ENCODE data around the gene FYB1. TPM values are rescaled to one million over a fixed set of nuclear protein-coding genes. Genes with fewer than 3 reads are reported as not detected.

Gene FYB1, protein sequence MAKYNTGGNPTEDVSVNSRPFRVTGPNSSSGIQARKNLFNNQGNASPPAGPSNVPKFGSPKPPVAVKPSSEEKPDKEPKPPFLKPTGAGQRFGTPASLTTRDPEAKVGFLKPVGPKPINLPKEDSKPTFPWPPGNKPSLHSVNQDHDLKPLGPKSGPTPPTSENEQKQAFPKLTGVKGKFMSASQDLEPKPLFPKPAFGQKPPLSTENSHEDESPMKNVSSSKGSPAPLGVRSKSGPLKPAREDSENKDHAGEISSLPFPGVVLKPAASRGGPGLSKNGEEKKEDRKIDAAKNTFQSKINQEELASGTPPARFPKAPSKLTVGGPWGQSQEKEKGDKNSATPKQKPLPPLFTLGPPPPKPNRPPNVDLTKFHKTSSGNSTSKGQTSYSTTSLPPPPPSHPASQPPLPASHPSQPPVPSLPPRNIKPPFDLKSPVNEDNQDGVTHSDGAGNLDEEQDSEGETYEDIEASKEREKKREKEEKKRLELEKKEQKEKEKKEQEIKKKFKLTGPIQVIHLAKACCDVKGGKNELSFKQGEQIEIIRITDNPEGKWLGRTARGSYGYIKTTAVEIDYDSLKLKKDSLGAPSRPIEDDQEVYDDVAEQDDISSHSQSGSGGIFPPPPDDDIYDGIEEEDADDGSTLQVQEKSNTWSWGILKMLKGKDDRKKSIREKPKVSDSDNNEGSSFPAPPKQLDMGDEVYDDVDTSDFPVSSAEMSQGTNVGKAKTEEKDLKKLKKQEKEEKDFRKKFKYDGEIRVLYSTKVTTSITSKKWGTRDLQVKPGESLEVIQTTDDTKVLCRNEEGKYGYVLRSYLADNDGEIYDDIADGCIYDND
- polyA plus RNA-seq (2011; rRNA removed) (0.01 TPM in 1 of 2 replicates, not detected in the other), polyA minus RNA-seq (2011; rRNA and poly(A)+ RNA removed) (not detected in 2 replicates)

DNA sequence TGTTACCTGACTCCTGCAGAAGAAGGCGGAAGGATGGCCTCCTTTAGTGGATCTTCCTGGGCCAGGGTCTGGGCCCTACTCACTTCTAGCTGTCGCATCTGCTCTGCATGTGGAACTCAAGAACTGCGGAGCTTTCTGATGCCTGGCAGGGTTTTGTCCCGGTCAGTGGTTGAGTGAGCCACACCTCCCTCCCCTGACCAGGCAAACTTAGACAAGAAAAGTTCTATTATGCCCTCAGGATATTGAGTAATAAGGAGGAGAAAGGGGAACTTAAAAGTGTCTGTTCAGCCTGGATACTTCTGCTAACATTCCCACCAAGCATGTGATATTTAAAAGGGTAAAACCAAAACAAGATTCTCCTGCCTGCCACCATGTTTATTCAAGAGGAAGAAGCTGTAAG lies at the start of gene FYB1:
FYB1 (minus strand) TSS at position 127 of the 400 bp plus-strand sequence. CDS start 16,603 bp downstream, outside the sequence.
- ChIA-PET POLR2A (no interaction called here), CTCF (interaction anchor here (1.3 to 4.6 kb wide), 5 partner anchors 10 to 354 kb away, joined by 3 to 74 read pairs (median 33); no protein-coding TSS in a partner anchor)
- Histone ChIP-seq H3K27ac (ENCODE audit: low read depth, low read length) (no peak within 1 kb of the TSS), H3K27me3 (ENCODE audit: control insufficient read depth, insufficient read depth, low read length) (no peaks in the 10 kb centered on the region), H3K9me3 (ENCODE audit: control insufficient read depth, insufficient read depth, low read length) (no peaks in the 10 kb centered on the region), H3K4me3 (ENCODE audit: low read depth, low read length) (no peak within 1 kb of the TSS)
- TF ChIP-seq, protein P1, sequence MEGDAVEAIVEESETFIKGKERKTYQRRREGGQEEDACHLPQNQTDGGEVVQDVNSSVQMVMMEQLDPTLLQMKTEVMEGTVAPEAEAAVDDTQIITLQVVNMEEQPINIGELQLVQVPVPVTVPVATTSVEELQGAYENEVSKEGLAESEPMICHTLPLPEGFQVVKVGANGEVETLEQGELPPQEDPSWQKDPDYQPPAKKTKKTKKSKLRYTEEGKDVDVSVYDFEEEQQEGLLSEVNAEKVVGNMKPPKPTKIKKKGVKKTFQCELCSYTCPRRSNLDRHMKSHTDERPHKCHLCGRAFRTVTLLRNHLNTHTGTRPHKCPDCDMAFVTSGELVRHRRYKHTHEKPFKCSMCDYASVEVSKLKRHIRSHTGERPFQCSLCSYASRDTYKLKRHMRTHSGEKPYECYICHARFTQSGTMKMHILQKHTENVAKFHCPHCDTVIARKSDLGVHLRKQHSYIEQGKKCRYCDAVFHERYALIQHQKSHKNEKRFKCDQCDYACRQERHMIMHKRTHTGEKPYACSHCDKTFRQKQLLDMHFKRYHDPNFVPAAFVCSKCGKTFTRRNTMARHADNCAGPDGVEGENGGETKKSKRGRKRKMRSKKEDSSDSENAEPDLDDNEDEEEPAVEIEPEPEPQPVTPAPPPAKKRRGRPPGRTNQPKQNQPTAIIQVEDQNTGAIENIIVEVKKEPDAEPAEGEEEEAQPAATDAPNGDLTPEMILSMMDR (IDR thresholded peaks at IDR 0.05; ENCODE audit: low read depth, low read length): no peak
- DNase-seq (ENCODE audit: low read depth, low spot score): no peak

DNA sequence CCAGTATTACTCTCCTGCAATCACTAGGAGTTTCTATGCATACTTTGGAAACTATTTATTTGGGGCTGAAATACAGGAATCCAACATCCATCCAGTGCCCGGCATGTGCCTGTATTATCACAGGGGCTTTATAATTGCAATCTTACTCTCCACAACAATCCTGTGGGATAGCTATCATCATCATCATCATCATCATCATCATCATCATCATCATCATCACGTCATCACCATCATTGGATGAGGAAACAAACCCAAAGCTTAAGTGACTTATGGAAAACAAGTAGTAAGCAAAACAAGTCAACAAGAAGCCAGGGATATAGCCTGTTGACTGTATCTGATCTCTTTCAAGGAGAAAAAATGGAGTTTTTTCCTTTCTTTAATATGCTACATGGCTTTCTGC lies 47.8 kb upstream of the FYB1 start:
- Histone ChIP-seq H3K4me3 (ENCODE audit: low read depth, low read length) (no peak overlapping the region), H3K27me3 (ENCODE audit: control insufficient read depth, insufficient read depth, low read length) (peaks cover 3% of the 10 kb centered on the region), H3K27ac (ENCODE audit: low read depth, low read length) (no peak overlapping the region), H3K9me3 (ENCODE audit: control insufficient read depth, insufficient read depth, low read length) (no peaks in the 10 kb centered on the region)
- TF ChIP-seq, protein P1 (IDR thresholded peaks at IDR 0.05; ENCODE audit: low read depth, low read length): no peak
- ChIA-PET POLR2A (no interaction called here), CTCF (no interaction called here)
- no peak for DNase-seq (ENCODE audit: low read depth, low spot score)

DNA sequence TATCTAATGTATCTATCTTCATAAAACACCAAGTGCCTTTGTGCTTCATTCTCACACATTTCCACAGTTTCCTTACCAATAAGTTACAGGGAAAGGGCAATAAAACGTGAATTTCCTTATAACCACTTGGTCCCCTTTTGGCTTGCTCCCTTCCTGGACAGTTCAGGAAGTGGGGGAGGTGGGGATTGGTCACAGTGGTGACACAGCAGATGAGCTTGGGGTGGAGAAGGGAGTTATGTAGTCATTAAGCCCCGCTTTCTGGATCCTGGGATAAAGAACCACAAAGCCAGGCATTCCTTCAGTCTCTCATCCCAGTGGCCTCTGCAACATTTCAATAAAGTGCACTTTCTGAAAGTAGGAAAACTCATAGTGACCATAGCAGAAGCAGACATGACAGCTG lies 47.1 kb upstream of the FYB1 start:
- POLR2A ChIA-PET: no interaction called here
- CTCF ChIA-PET: interaction anchor here (1.2 kb wide), 1 partner anchor 49 kb away, joined by 3 read pairs; no protein-coding TSS in a partner anchor
- Histone ChIP-seq H3K4me3 (ENCODE audit: low read depth, low read length) (no peak overlapping the region), H3K9me3 (ENCODE audit: control insufficient read depth, insufficient read depth, low read length) (no peaks in the 10 kb centered on the region), H3K27me3 (ENCODE audit: control insufficient read depth, insufficient read depth, low read length) (peaks cover 3% of the 10 kb centered on the region), H3K27ac (ENCODE audit: low read depth, low read length) (no peak overlapping the region)
- DNase-seq (ENCODE audit: low read depth, low spot score): no peak
- TF ChIP-seq, protein P1 (IDR thresholded peaks at IDR 0.05; ENCODE audit: low read depth, low read length): no peak

DNA sequence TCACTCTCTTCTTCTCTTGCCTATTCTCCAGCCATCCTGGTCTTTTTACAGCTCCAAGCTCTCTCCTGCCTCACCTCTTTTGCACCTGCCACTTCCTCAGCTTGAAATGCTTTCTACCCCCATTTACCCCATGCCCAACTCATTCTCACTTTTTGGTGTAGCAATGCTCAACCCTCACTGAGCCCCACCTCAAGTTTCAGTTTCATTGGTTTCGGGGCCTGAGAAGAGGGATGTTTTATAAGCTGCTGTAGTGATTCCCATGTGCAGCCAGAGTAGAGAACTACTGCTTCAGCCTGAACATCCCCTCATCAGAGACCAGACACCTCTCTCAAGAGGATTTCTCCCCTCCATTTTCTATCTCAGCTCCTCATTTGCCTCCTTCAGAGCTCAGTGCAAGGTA lies 45.2 kb upstream of the FYB1 start:
- TF ChIP-seq, protein P1 (IDR thresholded peaks at IDR 0.05; ENCODE audit: low read depth, low read length): no peak
- DNase-seq (ENCODE audit: low read depth, low spot score): no peak
- CTCF ChIA-PET: no interaction called here
- H3K4me3 ChIP-seq (ENCODE audit: low read depth, low read length): no peak overlapping the region
- H3K9me3 ChIP-seq (ENCODE audit: control insufficient read depth, insufficient read depth, low read length): no peaks in the 10 kb centered on the region
- POLR2A ChIA-PET: no interaction called here
- peaks cover 3% of the 10 kb centered on the region for H3K27me3 ChIP-seq (ENCODE audit: control insufficient read depth, insufficient read depth, low read length)
- no peak overlapping the region for H3K27ac ChIP-seq (ENCODE audit: low read depth, low read length)

All from AG04450 (cell line).